PFSK-1 (cell line): ENCODE results near the gene ADTRP.

ENCODE experiments used
- FOXP2 ChIP-seq: optimal IDR thresholded peaks from 2 replicates; pipeline ENCODE3; 2011; ENCODE audit warnings: borderline replicate concordance, control low read depth, inconsistent platforms; ENCODE audit not compliant: insufficient read depth; ENCODE audit errors: extremely low read length, extremely low read depth
- POLR2AphosphoS5 ChIP-seq: IDR thresholded peaks from 2 replicates; pipeline ENCODE4 v1.6.1; 2012; ENCODE audit warnings: low read depth, mild to moderate bottlenecking, control low read depth, low read length, moderate library complexity
- SIN3A ChIP-seq: IDR thresholded peaks from 2 replicates; pipeline ENCODE4 v1.6.1; 2012; ENCODE audit warnings: mild to moderate bottlenecking, low read length, moderate library complexity, borderline replicate concordance; ENCODE audit not compliant: insufficient read depth
- TAF1 ChIP-seq: IDR thresholded peaks from 2 replicates; pipeline ENCODE4 v1.6.1; 2012; ENCODE audit warnings: low read length, control low read depth, borderline replicate concordance; ENCODE audit not compliant: insufficient read depth
- TF ChIP-seq, protein P1 (sequence below), 2 experiments: IDR thresholded peaks; 2 replicates each; pipeline versions ENCODE4 v1.6.1 to v1.8.0; 2011 to 2012; ENCODE audit warnings: low read depth in 2 of 2, low read length in 2 of 2, control low read depth in 1 of 2, inconsistent platforms in 1 of 2, mild to moderate bottlenecking in 1 of 2, moderate library complexity in 1 of 2; ENCODE audit not compliant: insufficient read depth in 1 of 2

ADTRP gene

GRCh38 chr6:11752360-11752759 is 26.2 kb downstream of the ADTRP start:
- TF ChIP-seq POLR2AphosphoS5 (no peak), FOXP2 (no peak), TAF1 (no peak)

GRCh38 chr6:11750682-11751081 is 27.9 kb downstream of the ADTRP start:
- TF ChIP-seq, protein P1, sequence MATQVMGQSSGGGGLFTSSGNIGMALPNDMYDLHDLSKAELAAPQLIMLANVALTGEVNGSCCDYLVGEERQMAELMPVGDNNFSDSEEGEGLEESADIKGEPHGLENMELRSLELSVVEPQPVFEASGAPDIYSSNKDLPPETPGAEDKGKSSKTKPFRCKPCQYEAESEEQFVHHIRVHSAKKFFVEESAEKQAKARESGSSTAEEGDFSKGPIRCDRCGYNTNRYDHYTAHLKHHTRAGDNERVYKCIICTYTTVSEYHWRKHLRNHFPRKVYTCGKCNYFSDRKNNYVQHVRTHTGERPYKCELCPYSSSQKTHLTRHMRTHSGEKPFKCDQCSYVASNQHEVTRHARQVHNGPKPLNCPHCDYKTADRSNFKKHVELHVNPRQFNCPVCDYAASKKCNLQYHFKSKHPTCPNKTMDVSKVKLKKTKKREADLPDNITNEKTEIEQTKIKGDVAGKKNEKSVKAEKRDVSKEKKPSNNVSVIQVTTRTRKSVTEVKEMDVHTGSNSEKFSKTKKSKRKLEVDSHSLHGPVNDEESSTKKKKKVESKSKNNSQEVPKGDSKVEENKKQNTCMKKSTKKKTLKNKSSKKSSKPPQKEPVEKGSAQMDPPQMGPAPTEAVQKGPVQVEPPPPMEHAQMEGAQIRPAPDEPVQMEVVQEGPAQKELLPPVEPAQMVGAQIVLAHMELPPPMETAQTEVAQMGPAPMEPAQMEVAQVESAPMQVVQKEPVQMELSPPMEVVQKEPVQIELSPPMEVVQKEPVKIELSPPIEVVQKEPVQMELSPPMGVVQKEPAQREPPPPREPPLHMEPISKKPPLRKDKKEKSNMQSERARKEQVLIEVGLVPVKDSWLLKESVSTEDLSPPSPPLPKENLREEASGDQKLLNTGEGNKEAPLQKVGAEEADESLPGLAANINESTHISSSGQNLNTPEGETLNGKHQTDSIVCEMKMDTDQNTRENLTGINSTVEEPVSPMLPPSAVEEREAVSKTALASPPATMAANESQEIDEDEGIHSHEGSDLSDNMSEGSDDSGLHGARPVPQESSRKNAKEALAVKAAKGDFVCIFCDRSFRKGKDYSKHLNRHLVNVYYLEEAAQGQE (IDR thresholded peaks at IDR 0.05; ENCODE audit: insufficient read depth in 1 of 2, low read depth in 2 of 2, low read length in 2 of 2) = no peak
- TF ChIP-seq POLR2AphosphoS5 (no peak), FOXP2 (no peak), SIN3A (no peak), TAF1 (no peak)

DNA sequence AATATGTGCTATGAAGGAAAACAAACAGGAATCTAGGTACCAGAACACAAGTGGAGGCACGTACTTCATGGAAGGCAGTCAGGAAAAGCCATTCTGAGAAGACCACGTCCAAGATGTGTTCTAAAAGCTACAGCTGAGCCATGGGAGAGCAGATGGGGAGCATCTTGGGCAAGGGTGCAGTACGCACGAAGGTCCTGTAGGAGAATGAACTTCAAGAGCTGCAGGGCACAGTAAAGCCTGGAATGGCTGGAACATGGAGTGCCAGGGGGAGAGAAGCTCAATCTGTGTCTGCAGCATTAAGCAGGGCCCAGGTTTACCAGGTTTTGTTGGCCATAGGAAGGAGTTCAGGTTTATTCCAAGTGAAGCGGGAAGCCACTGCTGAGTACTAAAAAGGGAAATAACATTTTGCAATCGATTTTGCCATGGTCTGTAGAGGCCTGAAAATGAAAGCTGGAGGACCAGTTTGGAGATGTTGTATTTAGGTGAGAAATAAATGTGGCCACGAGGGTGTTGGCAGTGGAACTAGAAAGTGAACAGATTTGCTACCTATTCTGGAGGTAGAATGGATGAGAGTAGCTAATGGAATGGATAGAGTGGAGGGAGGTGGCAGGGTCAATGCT is 29.9 kb downstream of the ADTRP start:
- TF ChIP-seq FOXP2 = no peak
- TF ChIP-seq POLR2AphosphoS5 = no peak
- no peak for TF ChIP-seq TAF1
- TF ChIP-seq, protein P1 (IDR thresholded peaks at IDR 0.05; ENCODE audit: insufficient read depth in 1 of 2, low read depth in 2 of 2, low read length in 2 of 2) = no peak
- no peak for TF ChIP-seq SIN3A

DNA sequence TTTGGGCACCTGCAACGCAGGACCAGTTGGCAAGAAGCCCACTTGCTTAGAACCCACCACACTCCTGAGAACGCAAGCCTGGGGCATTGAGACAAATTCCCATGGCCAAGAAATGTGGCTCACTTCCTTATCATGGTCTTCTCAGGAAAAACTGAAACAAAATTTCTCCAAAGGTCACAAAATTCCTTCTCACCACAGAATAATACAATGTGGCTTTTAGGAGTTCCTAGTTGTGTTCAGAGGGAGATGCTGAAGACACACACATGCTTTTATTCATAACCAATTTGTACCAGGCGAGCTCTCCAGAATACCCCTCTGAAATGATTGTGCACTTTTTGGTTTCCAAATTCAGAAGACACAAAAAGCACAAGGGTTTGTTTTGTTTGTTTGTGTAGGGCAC is 31.6 kb downstream of the ADTRP start:
- TF ChIP-seq SIN3A = no peak
- TF ChIP-seq POLR2AphosphoS5 = no peak
- no peak for TF ChIP-seq FOXP2
- no peak for TF ChIP-seq TAF1
- TF ChIP-seq, protein P1 (IDR thresholded peaks at IDR 0.05; ENCODE audit: insufficient read depth in 1 of 2, low read depth in 2 of 2, low read length in 2 of 2) = no peak

- TF ChIP-seq TAF1 = no peak
- TF ChIP-seq SIN3A = no peak
- TF ChIP-seq, protein P1 (IDR thresholded peaks at IDR 0.05; ENCODE audit: insufficient read depth in 1 of 2, low read depth in 2 of 2, low read length in 2 of 2) = no peak
- TF ChIP-seq FOXP2 = no peak
- no peak for TF ChIP-seq POLR2AphosphoS5
These were observed 33.9 kb downstream of the ADTRP start for GRCh38 chr6:11744753-11745152.
